Keratinocyte (primary cell): ENCODE results near the gene UTP4. TPM values are rescaled to one million over a fixed set of nuclear protein-coding genes. Genes with fewer than 3 reads are reported as not detected.

Experiments used
- DNase-seq: peaks from one replicate; pipeline ENCODE4 v3.0.0-alpha.2; 2011; ENCODE audit warnings: low read depth, missing footprints, low spot score
- FAIRE-seq: peaks from 2 replicates; lab custom pipeline; 2011; peaks lifted over from hg19 to GRCh38; lab: Jason Lieb, UNC
- H2AFZ ChIP-seq: 2 replicates; pipeline ENCODE4 v1.6.0; 2012; ENCODE audit warnings: low read length, control low read depth, inconsistent platforms; ENCODE audit not compliant: control insufficient read depth
- H3K27ac ChIP-seq: 2 replicates; pipeline ENCODE4 v1.5.1; 2011; ENCODE audit warnings: low read length; ENCODE audit not compliant: control insufficient read depth, insufficient read depth
- H3K27me3 ChIP-seq: 3 replicates; pipeline ENCODE4 v1.6.0; 2011; ENCODE audit warnings: low read length; ENCODE audit not compliant: control insufficient read depth, insufficient read depth; ENCODE audit errors: extremely low read depth
- H3K36me3 ChIP-seq, 2 experiments: 2 replicates in 1 of 2; 3 replicates in 1 of 2; pipeline ENCODE4 v1.5.1; 2011; ENCODE audit warnings: low read length in 2 of 2, mild to moderate bottlenecking in 1 of 2; ENCODE audit not compliant: control insufficient read depth in 2 of 2, insufficient read depth in 2 of 2; ENCODE audit errors: extremely low read depth in 1 of 2
- H3K4me1 ChIP-seq: 3 replicates; pipeline ENCODE4 v1.5.1; 2011; ENCODE audit warnings: low read length; ENCODE audit not compliant: control insufficient read depth, insufficient read depth; ENCODE audit errors: extremely low read depth
- H3K4me2 ChIP-seq: 3 replicates; pipeline ENCODE4 v1.6.0; 2011; ENCODE audit warnings: low read depth, low read length; ENCODE audit not compliant: control insufficient read depth, insufficient read depth; ENCODE audit errors: extremely low read depth
- H3K4me3 ChIP-seq, 3 experiments: fragments of 200-600 bp in 1 of 3; sonication (generic) in 1 of 3; 2 replicates in 2 of 3; 3 replicates in 1 of 3; pipeline ENCODE4 v1.5.1; 2011 to 2016; ENCODE audit warnings: low read length in 3 of 3, mild to moderate bottlenecking in 3 of 3, control low read depth in 2 of 3, inconsistent platforms in 1 of 3, low read depth in 1 of 3, mixed read lengths in 1 of 3, mixed run types in 1 of 3, moderate library complexity in 1 of 3; ENCODE audit not compliant: control insufficient read depth in 2 of 3, insufficient read depth in 2 of 3; ENCODE audit errors: extremely low read depth in 1 of 3
- H3K79me2 ChIP-seq: 2 replicates; pipeline ENCODE4 v1.6.0; 2012; ENCODE audit warnings: low read length; ENCODE audit not compliant: control insufficient read depth, insufficient read depth
- H3K9ac ChIP-seq: 3 replicates; pipeline ENCODE4 v1.6.0; 2011; ENCODE audit warnings: low read length; ENCODE audit not compliant: control insufficient read depth, insufficient read depth; ENCODE audit errors: extremely low read depth
- H3K9me1 ChIP-seq: 3 replicates; pipeline ENCODE4 v1.6.0; 2011; ENCODE audit warnings: low read length; ENCODE audit not compliant: control insufficient read depth, insufficient read depth; ENCODE audit errors: extremely low read depth
- H3K9me3 ChIP-seq: 2 replicates; pipeline ENCODE4 v1.5.1; 2012; ENCODE audit warnings: low read depth, low read length; ENCODE audit not compliant: control insufficient read depth
- H4K20me1 ChIP-seq: 3 replicates; pipeline ENCODE4 v1.6.0; 2011; ENCODE audit warnings: low read length; ENCODE audit not compliant: control insufficient read depth, insufficient read depth; ENCODE audit errors: extremely low read depth
- CTCF ChIP-seq, 3 experiments: IDR thresholded peaks in 1 of 3; conservative IDR thresholded peaks in 1 of 3; optimal IDR thresholded peaks in 1 of 3; 2 replicates in 2 of 3; 3 replicates in 1 of 3; pipeline versions ENCODE3 to v1.5.1; 2011; ENCODE audit warnings: low read length in 3 of 3, mild to moderate bottlenecking in 3 of 3, moderate library complexity in 2 of 3, control low read depth in 1 of 3, inconsistent platforms in 1 of 3; ENCODE audit not compliant: insufficient read depth in 2 of 3; ENCODE audit errors: extremely low read depth in 1 of 3
- EZH2 ChIP-seq: IDR thresholded peaks from one replicate; pipeline ENCODE4 v1.6.1; 2012; ENCODE audit warnings: inconsistent platforms, mild to moderate bottlenecking, low read length, moderate library complexity
- dilution Hi-C: fragments of 300-500 bp; cut with MboI; formaldehyde crosslinking; loops from one replicate; pipeline ENCODE4 v1.7.0; 2020; ENCODE audit warnings: low sequenced_read_pairs; ENCODE audit not compliant: extremely low pct_ligation_motif_present
- polyA plus RNA-seq, 5 experiments: library from polyadenylated mRNA; depleted of rRNA in 3 of 5; stranded (reverse) in 3 of 5; stranded (forward) in 1 of 5; unstranded in 1 of 5; fragments of >200 nt; gene quantifications; 1 replicate in 1 of 5; 2 replicates in 3 of 5; 3 replicates in 1 of 5; pipeline versions ENCODE4 v1.2.1 to v1.2.3, GENCODE V29; 2011 to 2012; ENCODE audit warnings: missing spikeins in 2 of 5, low read depth in 1 of 5, low replicate concordance in 1 of 5

UTP4 gene
- polyA plus RNA-seq, 1 donor (not counting 4 experiments of a cell fraction or from before 2014, with no cell fraction given): 106 TPM

- TF ChIP-seq EZH2 (no peak), CTCF (optimal IDR thresholded peaks at IDR 0.05 in 1 of 3, IDR thresholded peaks at IDR 0.05 in 1 of 3, conservative IDR thresholded peaks at IDR 0.05 in 1 of 3; ENCODE audit: extremely low read depth in 1 of 3, insufficient read depth in 2 of 3, low read length in 3 of 3) (no peak)
- Histone ChIP-seq H3K4me3 (no peak overlapping the region), H3K9ac (no peak overlapping the region), H3K27me3 (no peaks in the 10 kb centered on the region), H3K4me1 (peaks cover 16% of the 10 kb centered on the region), H3K36me3 (peaks cover 0 to 1% of the 10 kb centered on the region in 2 experiments), H3K9me1 (peaks cover 2% of the 10 kb centered on the region), H3K27ac (no peak overlapping the region), H2AFZ (no peak overlapping the region), H3K4me2 (no peak overlapping the region), H4K20me1 (no peaks in the 10 kb centered on the region), H3K9me3 (no peaks in the 10 kb centered on the region), H3K79me2 (no peaks in the 10 kb centered on the region)
- FAIRE-seq (no peak), DNase-seq (no peak)
- dilution Hi-C loops: no loop called here
These were observed 43.8 kb downstream of the UTP4 start for GRCh38 chr16:69176033-69176800.

- H3K9ac ChIP-seq: no peak overlapping the region
- H3K27ac ChIP-seq: no peak overlapping the region
- FAIRE-seq (no peak), DNase-seq (no peak)
- TF ChIP-seq EZH2 (no peak), CTCF (optimal IDR thresholded peaks at IDR 0.05 in 1 of 3, IDR thresholded peaks at IDR 0.05 in 1 of 3, conservative IDR thresholded peaks at IDR 0.05 in 1 of 3; ENCODE audit: extremely low read depth in 1 of 3, insufficient read depth in 2 of 3, low read length in 3 of 3) (no peak)
- peaks cover 2% of the 10 kb centered on the region for H3K9me1 ChIP-seq
- no peaks in the 10 kb centered on the region for H3K27me3 ChIP-seq
- dilution Hi-C loops: no loop called here
- no peaks in the 10 kb centered on the region for H4K20me1 ChIP-seq
- no peaks in the 10 kb centered on the region for H3K9me3 ChIP-seq
- peaks cover 24% of the 10 kb centered on the region for H3K4me1 ChIP-seq
- H2AFZ ChIP-seq: no peak overlapping the region
- H3K4me2 ChIP-seq: peak overlapping the region; percentile 25
- no peak overlapping the region for H3K4me3 ChIP-seq
- H3K79me2 ChIP-seq: no peaks in the 10 kb centered on the region
- no peaks in the 10 kb centered on the region for H3K36me3 ChIP-seq
These were observed 47.0 kb downstream of the UTP4 start for GRCh38 chr16:69179328-69180010.
